IMR-90 (cell line): Measurements from ENCODE around the gene MPV17L.

Source experiments
- FOS ChIP-seq: fragments of 150-350 bp; IDR thresholded peaks from 2 replicates; pipeline ENCODE4 v1.6.1; 2016; ENCODE audit warnings: low read depth, low read length
- MXI1 ChIP-seq: IDR thresholded peaks from 2 replicates; pipeline ENCODE4 v1.6.1; 2012; ENCODE audit warnings: low read depth, mild to moderate bottlenecking, low read length, moderate library complexity, borderline replicate concordance
- POLR2A ChIP-seq: IDR thresholded peaks from 2 replicates; pipeline ENCODE4 v1.6.1; 2012; ENCODE audit warnings: mild to moderate bottlenecking, low read depth, low read length
- RCOR1 ChIP-seq: IDR thresholded peaks from 2 replicates; pipeline ENCODE4 v1.6.1; 2012; ENCODE audit warnings: mild to moderate bottlenecking, low read length, improper control_type of control experiment; ENCODE audit not compliant: insufficient replicate concordance
- SMC3 ChIP-seq: fragments of 150-350 bp; IDR thresholded peaks from 2 replicates; pipeline ENCODE4 v1.6.1; 2016; ENCODE audit warnings: low read depth, mild to moderate bottlenecking, antibody characterized with exemption, low read length, moderate library complexity
- TF ChIP-seq, protein P1 (sequence below): conservative IDR thresholded peaks from 2 replicates; pipeline ENCODE4 v1.5.1; 2012; ENCODE audit warnings: mild to moderate bottlenecking, low read depth, low read length, improper control_type of control experiment
- TF ChIP-seq, protein P2 (sequence below): fragments of 150-350 bp; IDR thresholded peaks from 2 replicates; pipeline ENCODE4 v1.6.1; 2016; ENCODE audit warnings: low read depth, mild to moderate bottlenecking, low read length, moderate library complexity, borderline replicate concordance

DNA sequence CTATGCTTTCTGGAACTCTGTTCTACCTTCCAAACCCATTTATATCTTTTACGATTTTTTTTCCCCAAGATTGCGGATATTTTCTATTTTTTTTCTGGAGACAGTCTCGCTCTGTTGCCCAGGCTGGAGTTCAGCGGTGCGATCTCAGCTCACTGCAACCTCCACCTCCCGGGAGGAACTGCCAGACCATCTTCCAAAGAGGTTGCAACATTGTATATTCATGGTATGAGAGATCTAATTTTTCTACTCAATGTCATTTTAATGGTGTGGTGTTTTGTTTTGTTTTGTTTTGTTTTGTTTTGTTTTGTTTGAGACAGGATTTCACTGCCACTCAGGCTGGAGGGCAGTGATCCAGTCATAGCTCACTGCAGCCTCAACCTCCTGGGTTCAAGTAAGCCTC is 30.3 kb downstream of the MPV17L start:
- TF ChIP-seq SMC3, result no peak
- no peak for TF ChIP-seq POLR2A
- TF ChIP-seq, protein P1, sequence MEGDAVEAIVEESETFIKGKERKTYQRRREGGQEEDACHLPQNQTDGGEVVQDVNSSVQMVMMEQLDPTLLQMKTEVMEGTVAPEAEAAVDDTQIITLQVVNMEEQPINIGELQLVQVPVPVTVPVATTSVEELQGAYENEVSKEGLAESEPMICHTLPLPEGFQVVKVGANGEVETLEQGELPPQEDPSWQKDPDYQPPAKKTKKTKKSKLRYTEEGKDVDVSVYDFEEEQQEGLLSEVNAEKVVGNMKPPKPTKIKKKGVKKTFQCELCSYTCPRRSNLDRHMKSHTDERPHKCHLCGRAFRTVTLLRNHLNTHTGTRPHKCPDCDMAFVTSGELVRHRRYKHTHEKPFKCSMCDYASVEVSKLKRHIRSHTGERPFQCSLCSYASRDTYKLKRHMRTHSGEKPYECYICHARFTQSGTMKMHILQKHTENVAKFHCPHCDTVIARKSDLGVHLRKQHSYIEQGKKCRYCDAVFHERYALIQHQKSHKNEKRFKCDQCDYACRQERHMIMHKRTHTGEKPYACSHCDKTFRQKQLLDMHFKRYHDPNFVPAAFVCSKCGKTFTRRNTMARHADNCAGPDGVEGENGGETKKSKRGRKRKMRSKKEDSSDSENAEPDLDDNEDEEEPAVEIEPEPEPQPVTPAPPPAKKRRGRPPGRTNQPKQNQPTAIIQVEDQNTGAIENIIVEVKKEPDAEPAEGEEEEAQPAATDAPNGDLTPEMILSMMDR, result no peak
- no peak for TF ChIP-seq FOS
- no peak for TF ChIP-seq MXI1
- TF ChIP-seq RCOR1, result no peak
- TF ChIP-seq, protein P2, sequence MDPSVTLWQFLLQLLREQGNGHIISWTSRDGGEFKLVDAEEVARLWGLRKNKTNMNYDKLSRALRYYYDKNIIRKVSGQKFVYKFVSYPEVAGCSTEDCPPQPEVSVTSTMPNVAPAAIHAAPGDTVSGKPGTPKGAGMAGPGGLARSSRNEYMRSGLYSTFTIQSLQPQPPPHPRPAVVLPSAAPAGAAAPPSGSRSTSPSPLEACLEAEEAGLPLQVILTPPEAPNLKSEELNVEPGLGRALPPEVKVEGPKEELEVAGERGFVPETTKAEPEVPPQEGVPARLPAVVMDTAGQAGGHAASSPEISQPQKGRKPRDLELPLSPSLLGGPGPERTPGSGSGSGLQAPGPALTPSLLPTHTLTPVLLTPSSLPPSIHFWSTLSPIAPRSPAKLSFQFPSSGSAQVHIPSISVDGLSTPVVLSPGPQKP, result no peak
